ENCODE measurements around the gene UBN1. TPM values are rescaled to one million over a fixed set of nuclear protein-coding genes. Genes with fewer than 3 reads are reported as not detected.

The UBN1 gene
- polyA plus RNA-seq, 3 donors = 5.3 to 24.5 (median 7.3) TPM

GRCh38 chr16:4852221-4852872 is 5.1 kb downstream of the UBN1 start:
- WGBS (ENCODE audit: insufficient coverage) = 88% methylated on average over 1 of the region's 1 CpG
- Mint-ChIP-seq H3K4me3 (no peak overlapping the region), H3K27me3 (ENCODE audit: low read depth in 3 of 3) (no peaks in the 10 kb centered on the region), H3K27ac (peak overlapping the region in 4 of 7 donors; percentile 25 to 60 (median 42)), H3K4me1 (peaks cover 47% of the 10 kb centered on the region), H3K36me3 (peaks cover 37 to 46% of the 10 kb centered on the region in 2 donors), H3K9me3 (no peaks in the 10 kb centered on the region)
- TF ChIP-seq, protein P1, sequence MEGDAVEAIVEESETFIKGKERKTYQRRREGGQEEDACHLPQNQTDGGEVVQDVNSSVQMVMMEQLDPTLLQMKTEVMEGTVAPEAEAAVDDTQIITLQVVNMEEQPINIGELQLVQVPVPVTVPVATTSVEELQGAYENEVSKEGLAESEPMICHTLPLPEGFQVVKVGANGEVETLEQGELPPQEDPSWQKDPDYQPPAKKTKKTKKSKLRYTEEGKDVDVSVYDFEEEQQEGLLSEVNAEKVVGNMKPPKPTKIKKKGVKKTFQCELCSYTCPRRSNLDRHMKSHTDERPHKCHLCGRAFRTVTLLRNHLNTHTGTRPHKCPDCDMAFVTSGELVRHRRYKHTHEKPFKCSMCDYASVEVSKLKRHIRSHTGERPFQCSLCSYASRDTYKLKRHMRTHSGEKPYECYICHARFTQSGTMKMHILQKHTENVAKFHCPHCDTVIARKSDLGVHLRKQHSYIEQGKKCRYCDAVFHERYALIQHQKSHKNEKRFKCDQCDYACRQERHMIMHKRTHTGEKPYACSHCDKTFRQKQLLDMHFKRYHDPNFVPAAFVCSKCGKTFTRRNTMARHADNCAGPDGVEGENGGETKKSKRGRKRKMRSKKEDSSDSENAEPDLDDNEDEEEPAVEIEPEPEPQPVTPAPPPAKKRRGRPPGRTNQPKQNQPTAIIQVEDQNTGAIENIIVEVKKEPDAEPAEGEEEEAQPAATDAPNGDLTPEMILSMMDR (IDR thresholded peaks at IDR 0.05) = no peak
- intact Hi-C loops (cut with micrococcal nuclease) = no loop called here
- H3K9ac ChIP-seq (ENCODE audit: insufficient read depth, low read length, poor library complexity, severe bottlenecking) = no peak overlapping the region
- H3K4me3 ChIP-seq (replicated peaks in 1 of 3; ENCODE audit: low read depth in 2 of 3, low read length in 3 of 3) = no peak overlapping the region
- DNase-seq = peak; percentile 27 to 50 (median 48)
- no peaks in the 10 kb centered on the region for H3K9me3 ChIP-seq (replicated peaks in 1 of 2; ENCODE audit: control insufficient read depth in 1 of 2, insufficient read depth in 1 of 2, low read length in 2 of 2)
- peak overlapping the region in 1 of 2 donors; percentile 59 for H3K27ac ChIP-seq (ENCODE audit: low read depth in 1 of 2, low read length in 2 of 2)
- H3K79me2 ChIP-seq (ENCODE audit: insufficient read depth, low read length) = peaks cover 97% of the 10 kb centered on the region
- peaks cover 35 to 46% of the 10 kb centered on the region in 2 donors for H3K4me1 ChIP-seq (ENCODE audit: control insufficient read depth in 1 of 2, insufficient read depth in 2 of 2, low read length in 2 of 2)
- no peak overlapping the region for H3K4me2 ChIP-seq (replicated peaks; ENCODE audit: extremely low read depth, low read length, poor library complexity, severe bottlenecking)
- no peak overlapping the region for H2AFZ ChIP-seq (ENCODE audit: insufficient read depth, low read depth, low read length, poor library complexity, severe bottlenecking)
- H3K27me3 ChIP-seq (ENCODE audit: control insufficient read depth in 2 of 2, insufficient read depth in 2 of 2, low read length in 2 of 2) = no peaks in the 10 kb centered on the region
- H3K36me3 ChIP-seq (replicated peaks in 1 of 2; ENCODE audit: control insufficient read depth in 1 of 2, insufficient read depth in 2 of 2, low read length in 2 of 2) = peaks cover 38 to 48% of the 10 kb centered on the region in 2 donors
- H4K20me1 ChIP-seq (ENCODE audit: insufficient read depth, low read length) = peaks cover 85% of the 10 kb centered on the region

GRCh38 chr16:4855371-4855770 is 8.1 kb downstream of the UBN1 start:
- Histone ChIP-seq H3K9ac (ENCODE audit: insufficient read depth, low read length, poor library complexity, severe bottlenecking) (no peak overlapping the region), H3K4me3 (replicated peaks in 1 of 3; ENCODE audit: low read depth in 2 of 3, low read length in 3 of 3) (no peak overlapping the region), H4K20me1 (ENCODE audit: insufficient read depth, low read length) (peaks cover 77% of the 10 kb centered on the region), H3K36me3 (replicated peaks in 1 of 2; ENCODE audit: control insufficient read depth in 1 of 2, insufficient read depth in 2 of 2, low read length in 2 of 2) (peaks cover 68 to 78% of the 10 kb centered on the region in 2 donors), H3K79me2 (ENCODE audit: insufficient read depth, low read length) (peaks cover 84% of the 10 kb centered on the region), H3K4me1 (ENCODE audit: control insufficient read depth in 1 of 2, insufficient read depth in 2 of 2, low read length in 2 of 2) (peaks cover 13 to 24% of the 10 kb centered on the region in 2 donors), H2AFZ (ENCODE audit: insufficient read depth, low read depth, low read length, poor library complexity, severe bottlenecking) (no peak overlapping the region), H3K27ac (ENCODE audit: low read depth in 1 of 2, low read length in 2 of 2) (no peak overlapping the region), H3K27me3 (ENCODE audit: control insufficient read depth in 2 of 2, insufficient read depth in 2 of 2, low read length in 2 of 2) (no peaks in the 10 kb centered on the region), H3K4me2 (replicated peaks; ENCODE audit: extremely low read depth, low read length, poor library complexity, severe bottlenecking) (no peak overlapping the region), H3K9me3 (replicated peaks in 1 of 2; ENCODE audit: control insufficient read depth in 1 of 2, insufficient read depth in 1 of 2, low read length in 2 of 2) (no peaks in the 10 kb centered on the region)
- peaks cover 0 to 1% (median 0%) of the 10 kb centered on the region in 7 donors for H3K9me3 Mint-ChIP-seq
- no peak for DNase-seq
- peaks cover 24% of the 10 kb centered on the region for H3K4me1 Mint-ChIP-seq
- H3K36me3 Mint-ChIP-seq = peaks cover 64 to 73% of the 10 kb centered on the region in 2 donors
- WGBS (ENCODE audit: insufficient coverage) = 50% methylated on average over 2 of the region's 5 CpGs
- TF ChIP-seq, protein P1 (IDR thresholded peaks at IDR 0.05) = no peak
- intact Hi-C loops (cut with micrococcal nuclease) = no loop called here
- peaks cover 0 to 2% (median 0%) of the 10 kb centered on the region in 3 donors for H3K27me3 Mint-ChIP-seq (ENCODE audit: low read depth in 3 of 3)
- H3K27ac Mint-ChIP-seq = peak overlapping the region in 2 of 7 donors; percentile 26 to 71
- no peak overlapping the region for H3K4me3 Mint-ChIP-seq
